ENCODE data around the gene CRABP1.

- TF ChIP-seq CTCF (IDR thresholded peaks at IDR 0.05; ENCODE audit: insufficient read depth, low read length, poor library complexity, severe bottlenecking), result no peak
- TF ChIP-seq EZH2phosphoT487 (conservative IDR thresholded peaks at IDR 0.05; ENCODE audit: low read length), result no peak
These were observed 5.4 kb downstream of the CRABP1 start for GRCh38 chr15:78345396-78346125.
